ENCODE data around the gene PRRC2C.

The PRRC2C gene

GRCh38 chr1:171576144-171576543, 90.8 kb downstream of the PRRC2C start:
- no peak overlapping the region for H3K4me3 ChIP-seq (replicated peaks; ENCODE audit: low read depth, low read length)
- no peak for DNase-seq (ENCODE audit: extremely low read depth, low read depth)
- TF ChIP-seq CTCF (IDR thresholded peaks at IDR 0.05; ENCODE audit: low read depth, low read length, missing control alignments) = no peak

GRCh38 chr1:171581226-171581625, 95.9 kb downstream of the PRRC2C start:
- H3K4me3 ChIP-seq (replicated peaks; ENCODE audit: low read depth, low read length) = no peak overlapping the region
- TF ChIP-seq CTCF (IDR thresholded peaks at IDR 0.05; ENCODE audit: low read depth, low read length, missing control alignments) = no peak
- no peak for DNase-seq (ENCODE audit: extremely low read depth, low read depth)

GRCh38 chr1:171581766-171582165, 96.4 kb downstream of the PRRC2C start:
- H3K4me3 ChIP-seq (replicated peaks; ENCODE audit: low read depth, low read length) = no peak overlapping the region

GRCh38 chr1:171582589-171582988, 97.3 kb downstream of the PRRC2C start:
- TF ChIP-seq CTCF (IDR thresholded peaks at IDR 0.05; ENCODE audit: low read depth, low read length, missing control alignments) = no peak

More at GRCh38 chr1:171581766-171582165, 96.4 kb downstream of the PRRC2C start:
- DNase-seq (ENCODE audit: extremely low read depth, low read depth) = no peak
- no peak for TF ChIP-seq CTCF (IDR thresholded peaks at IDR 0.05; ENCODE audit: low read depth, low read length, missing control alignments)

GRCh38 chr1:171583591-171584201, 98.4 kb downstream of the PRRC2C start:
- no peak for DNase-seq (ENCODE audit: extremely low read depth, low read depth)
- H3K4me3 ChIP-seq (replicated peaks; ENCODE audit: low read depth, low read length) = no peak overlapping the region
- TF ChIP-seq CTCF (IDR thresholded peaks at IDR 0.05; ENCODE audit: low read depth, low read length, missing control alignments) = no peak

More at GRCh38 chr1:171582589-171582988, 97.3 kb downstream of the PRRC2C start:
- H3K4me3 ChIP-seq (replicated peaks; ENCODE audit: low read depth, low read length) = no peak overlapping the region
- no peak for DNase-seq (ENCODE audit: extremely low read depth, low read depth)

- no peak for TF ChIP-seq CTCF (IDR thresholded peaks at IDR 0.05; ENCODE audit: low read depth, low read length, missing control alignments)
- DNase-seq (ENCODE audit: extremely low read depth, low read depth) = no peak
Measured at GRCh38 chr1:171585715-171586114, 100.4 kb downstream of the PRRC2C start.

GRCh38 chr1:171588230-171588629, 102.9 kb downstream of the PRRC2C start:
- DNase-seq (ENCODE audit: extremely low read depth, low read depth) = no peak
- TF ChIP-seq CTCF (IDR thresholded peaks at IDR 0.05; ENCODE audit: low read depth, low read length, missing control alignments) = no peak

More at GRCh38 chr1:171585715-171586114, 100.4 kb downstream of the PRRC2C start:
- H3K4me3 ChIP-seq (replicated peaks; ENCODE audit: low read depth, low read length) = no peak overlapping the region

More at GRCh38 chr1:171588230-171588629, 102.9 kb downstream of the PRRC2C start:
- H3K4me3 ChIP-seq (replicated peaks; ENCODE audit: low read depth, low read length) = no peak overlapping the region

Measured in HFF-Myc (cell line).